ENCODE data around the gene XPO6. TPM values are rescaled to one million over a fixed set of nuclear protein-coding genes. Genes with fewer than 3 reads are reported as not detected.

Gene XPO6
- total and polyA plus RNA-seq, 7 donors, result 16.7 to 46.5 (median 26.4) TPM

DNA sequence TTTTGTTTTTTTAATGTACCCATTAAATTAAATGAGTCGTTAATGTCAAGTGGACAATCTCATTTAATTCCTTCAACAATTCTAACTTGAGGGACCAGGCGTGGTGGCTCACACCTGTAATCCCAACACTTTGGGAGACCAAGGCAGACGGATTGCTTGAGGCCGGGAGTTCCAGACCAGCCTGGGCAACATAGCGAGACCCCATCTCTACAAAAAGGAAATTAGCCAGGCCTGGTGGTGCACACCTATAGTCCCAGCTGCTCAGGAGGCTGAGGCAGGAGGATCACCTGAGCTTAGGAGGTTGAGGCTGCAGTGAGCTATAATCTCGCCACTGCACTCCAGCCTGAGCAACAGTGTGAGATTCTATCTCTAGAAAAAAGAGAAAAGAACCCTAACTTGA lies 127.6 kb downstream of the XPO6 start:
- ATAC-seq, result no peak
- TF ChIP-seq, protein P1, sequence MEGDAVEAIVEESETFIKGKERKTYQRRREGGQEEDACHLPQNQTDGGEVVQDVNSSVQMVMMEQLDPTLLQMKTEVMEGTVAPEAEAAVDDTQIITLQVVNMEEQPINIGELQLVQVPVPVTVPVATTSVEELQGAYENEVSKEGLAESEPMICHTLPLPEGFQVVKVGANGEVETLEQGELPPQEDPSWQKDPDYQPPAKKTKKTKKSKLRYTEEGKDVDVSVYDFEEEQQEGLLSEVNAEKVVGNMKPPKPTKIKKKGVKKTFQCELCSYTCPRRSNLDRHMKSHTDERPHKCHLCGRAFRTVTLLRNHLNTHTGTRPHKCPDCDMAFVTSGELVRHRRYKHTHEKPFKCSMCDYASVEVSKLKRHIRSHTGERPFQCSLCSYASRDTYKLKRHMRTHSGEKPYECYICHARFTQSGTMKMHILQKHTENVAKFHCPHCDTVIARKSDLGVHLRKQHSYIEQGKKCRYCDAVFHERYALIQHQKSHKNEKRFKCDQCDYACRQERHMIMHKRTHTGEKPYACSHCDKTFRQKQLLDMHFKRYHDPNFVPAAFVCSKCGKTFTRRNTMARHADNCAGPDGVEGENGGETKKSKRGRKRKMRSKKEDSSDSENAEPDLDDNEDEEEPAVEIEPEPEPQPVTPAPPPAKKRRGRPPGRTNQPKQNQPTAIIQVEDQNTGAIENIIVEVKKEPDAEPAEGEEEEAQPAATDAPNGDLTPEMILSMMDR (IDR thresholded peaks at IDR 0.05), result no peak
- Histone ChIP-seq H3K4me1 (no peaks in the 10 kb centered on the region), H3K27me3 (ENCODE audit: insufficient read depth in 3 of 3, low read length in 2 of 3) (no peaks in the 10 kb centered on the region), H3K4me3 (no peak overlapping the region), H3K36me3 (ENCODE audit: insufficient read depth in 1 of 2, low read depth in 1 of 2) (no peaks in the 10 kb centered on the region), H3K27ac (no peak overlapping the region), H3K9me3 (no peaks in the 10 kb centered on the region)
- intact Hi-C loops (cut with DNase I), result no loop called here
- 96 to 97% (median 97%) methylated on average over 6 of the region's 6 CpGs for WGBS, 3 donors
- no peak for DNase-seq

DNA sequence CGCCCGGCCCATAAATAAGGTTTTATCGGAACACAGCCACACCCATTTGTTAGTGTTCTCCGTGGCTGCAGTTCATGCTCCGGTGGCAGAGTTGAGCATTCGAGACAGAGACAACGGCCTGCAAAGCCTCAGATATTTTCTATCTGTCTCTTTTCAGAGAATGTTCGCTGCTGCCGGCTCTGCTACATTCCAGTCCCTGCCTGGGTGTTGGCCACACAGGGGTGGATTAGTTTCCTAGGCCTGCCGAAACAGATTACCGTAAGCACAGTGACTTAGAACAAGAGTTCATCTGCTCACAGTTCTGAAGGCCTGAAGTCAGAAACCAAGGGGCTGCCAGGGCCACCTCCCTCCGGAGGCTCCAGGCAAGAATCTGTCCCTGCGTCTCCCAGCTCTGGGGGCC lies 129.1 kb downstream of the XPO6 start:
- Histone ChIP-seq H3K27me3 (ENCODE audit: insufficient read depth in 3 of 3, low read length in 2 of 3) (no peaks in the 10 kb centered on the region), H3K4me3 (no peak overlapping the region), H3K4me1 (no peaks in the 10 kb centered on the region), H3K36me3 (ENCODE audit: insufficient read depth in 1 of 2, low read depth in 1 of 2) (no peaks in the 10 kb centered on the region), H3K27ac (no peak overlapping the region), H3K9me3 (no peaks in the 10 kb centered on the region)
- 46 to 51% (median 49%) methylated on average over 13 of the region's 13 CpGs for WGBS, 3 donors
- intact Hi-C loops (cut with DNase I), result no loop called here
- TF ChIP-seq, protein P1 (IDR thresholded peaks at IDR 0.05), result no peak
- no peak for ATAC-seq
- DNase-seq, result no peak

DNA sequence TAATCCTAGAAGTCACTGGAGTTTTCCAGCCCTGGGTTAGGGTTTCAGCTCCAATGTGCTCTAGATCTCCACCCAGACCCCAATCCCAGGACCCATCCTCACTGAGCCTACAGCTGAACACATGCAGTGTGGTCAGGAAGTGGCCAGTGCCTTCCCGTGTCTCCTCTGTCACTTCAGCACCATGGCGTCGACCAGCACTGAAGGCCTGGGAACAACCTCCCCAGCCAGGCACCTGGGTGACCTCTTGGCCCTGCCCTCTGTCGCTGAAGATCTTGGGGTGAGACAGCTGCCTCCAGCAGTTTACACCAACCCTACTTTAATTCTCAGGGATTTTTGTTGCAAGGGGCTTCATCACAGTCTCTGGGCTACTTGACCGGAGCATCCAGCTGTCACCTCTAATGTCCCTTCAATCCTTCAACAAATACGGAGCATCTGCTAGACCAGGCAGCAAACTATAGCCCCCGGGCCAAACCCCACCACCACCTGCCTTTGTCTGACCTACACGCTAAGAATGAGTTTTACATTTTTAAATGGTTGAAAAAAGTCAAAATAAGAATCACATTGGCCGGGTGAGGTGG lies 130.3 kb downstream of the XPO6 start:
- intact Hi-C loops (cut with DNase I), result no loop called here
- H3K4me1 ChIP-seq, result no peaks in the 10 kb centered on the region
- 64 to 75% (median 67%) methylated on average over 9 of the region's 9 CpGs for WGBS, 3 donors
- no peaks in the 10 kb centered on the region for H3K9me3 ChIP-seq
- no peaks in the 10 kb centered on the region for H3K36me3 ChIP-seq (ENCODE audit: insufficient read depth in 1 of 2, low read depth in 1 of 2)
- ATAC-seq, result no peak
- no peak overlapping the region for H3K27ac ChIP-seq
- TF ChIP-seq, protein P1 (IDR thresholded peaks at IDR 0.05), result no peak
- no peak overlapping the region for H3K4me3 ChIP-seq
- no peak for DNase-seq
- no peaks in the 10 kb centered on the region for H3K27me3 ChIP-seq (ENCODE audit: insufficient read depth in 3 of 3, low read length in 2 of 3)

DNA sequence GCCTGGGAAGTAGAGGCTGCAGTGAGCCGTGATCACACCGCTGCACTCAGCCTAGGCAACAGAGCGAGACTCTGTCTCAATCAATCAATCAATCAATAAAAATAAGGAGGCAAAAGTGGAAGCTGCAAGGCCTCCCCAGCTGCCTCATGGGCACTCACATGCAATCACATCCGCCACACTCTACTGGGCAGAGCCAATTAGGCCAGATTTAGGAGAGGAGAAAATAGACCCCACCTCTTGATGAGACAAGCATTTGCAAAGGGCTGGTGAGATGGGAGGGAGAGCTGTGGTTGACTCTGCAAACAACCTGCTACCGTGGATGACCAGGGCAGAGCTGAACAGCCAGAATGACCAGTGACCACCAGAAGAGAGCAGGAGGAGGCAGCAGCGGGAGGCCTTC lies 133.5 kb downstream of the XPO6 start:
- DNase-seq, result no peak
- H3K4me3 ChIP-seq, result no peak overlapping the region
- intact Hi-C loops (cut with DNase I), result no loop called here
- WGBS, 3 donors, result 89 to 93% (median 91%) methylated on average over 6 of the region's 6 CpGs
- no peaks in the 10 kb centered on the region for H3K27me3 ChIP-seq (ENCODE audit: insufficient read depth in 3 of 3, low read length in 2 of 3)
- H3K4me1 ChIP-seq, result no peaks in the 10 kb centered on the region
- H3K27ac ChIP-seq, result no peak overlapping the region
- no peak for ATAC-seq
- no peaks in the 10 kb centered on the region for H3K36me3 ChIP-seq (ENCODE audit: insufficient read depth in 1 of 2, low read depth in 1 of 2)
- TF ChIP-seq, protein P1 (IDR thresholded peaks at IDR 0.05), result no peak
- no peaks in the 10 kb centered on the region for H3K9me3 ChIP-seq

DNA sequence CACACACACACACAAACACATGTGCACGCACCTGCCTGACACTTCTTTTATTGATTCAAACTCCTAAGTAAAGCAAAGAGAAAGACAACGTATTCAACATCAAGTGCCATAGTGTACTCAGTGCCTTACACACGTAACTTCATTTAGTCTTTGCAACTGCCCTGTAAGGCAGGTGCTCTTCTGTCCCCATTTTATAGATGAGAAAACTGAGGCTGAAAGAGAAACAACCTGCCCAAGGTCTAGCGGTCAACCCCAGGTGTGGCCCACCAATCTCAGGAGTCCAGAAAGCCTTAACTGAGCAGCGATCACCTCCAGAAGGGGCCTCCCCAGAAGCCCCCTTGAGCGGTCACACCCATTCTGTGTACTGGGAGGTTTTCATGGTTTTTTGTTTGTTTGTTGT lies 137.9 kb downstream of the XPO6 start:
- ATAC-seq, result no peak
- no peak overlapping the region for H3K4me3 ChIP-seq
- H3K27ac ChIP-seq, result no peak overlapping the region
- TF ChIP-seq, protein P1 (IDR thresholded peaks at IDR 0.05), result no peak
- intact Hi-C loops (cut with DNase I), result loop anchor here (5.0 kb wide), 2 partner anchors 102 to 432 kb away; no protein-coding TSS in a partner anchor
- no peaks in the 10 kb centered on the region for H3K4me1 ChIP-seq
- H3K9me3 ChIP-seq, result no peaks in the 10 kb centered on the region
- 93 to 95% (median 94%) methylated on average over 6 of the region's 6 CpGs for WGBS, 3 donors
- no peak for DNase-seq
- no peaks in the 10 kb centered on the region for H3K36me3 ChIP-seq (ENCODE audit: insufficient read depth in 1 of 2, low read depth in 1 of 2)
- H3K27me3 ChIP-seq (ENCODE audit: insufficient read depth in 3 of 3, low read length in 2 of 3), result no peaks in the 10 kb centered on the region

Measured in psoas muscle (tissue), 8 donors.